NT2/D1 (cell line): ENCODE results near the gene MAGI2.

ENCODE experiments used
- DNase-seq: peaks from one replicate; pipeline ENCODE4 v3.0.0-alpha.2; 2011; ENCODE audit warnings: low read depth, low spot score
- H3K27me3 ChIP-seq: 2 replicates; pipeline ENCODE4 v1.6.0; 2011; ENCODE audit warnings: mild to moderate bottlenecking; ENCODE audit not compliant: insufficient read length, insufficient read depth
- H3K36me3 ChIP-seq: 2 replicates; pipeline ENCODE4 v1.6.1; 2011; ENCODE audit warnings: mild to moderate bottlenecking, low read length, mixed read lengths; ENCODE audit not compliant: insufficient read depth, insufficient read length
- H3K4me1 ChIP-seq: 2 replicates; pipeline ENCODE4 v1.5.1; 2011; ENCODE audit not compliant: insufficient read depth, insufficient read length
- H3K4me3 ChIP-seq: 2 replicates; pipeline ENCODE4 v1.5.1; 2011; ENCODE audit warnings: low read depth; ENCODE audit not compliant: insufficient read length
- H3K9ac ChIP-seq: 2 replicates; pipeline ENCODE4 v1.6.0; 2011; ENCODE audit warnings: low read depth; ENCODE audit not compliant: insufficient read length
- H3K9me3 ChIP-seq: 2 replicates; pipeline ENCODE4 v1.5.1; 2011; ENCODE audit warnings: mild to moderate bottlenecking, low read length; ENCODE audit not compliant: insufficient read depth
- SUZ12 ChIP-seq: IDR thresholded peaks from 2 replicates; pipeline ENCODE4 v1.6.1; 2011; ENCODE audit not compliant: insufficient read length, insufficient read depth; ENCODE audit errors: extremely low read depth
- YY1 ChIP-seq: IDR thresholded peaks from 2 replicates; pipeline ENCODE4 v1.6.1; 2011; ENCODE audit not compliant: insufficient read length, insufficient read depth
- ZNF274 ChIP-seq: IDR thresholded peaks from 2 replicates; pipeline ENCODE4 v1.6.1; 2011; ENCODE audit warnings: mild to moderate bottlenecking, low read depth, low read length

Gene MAGI2

GRCh38 chr7:78688376-78688775 is 765.1 kb downstream of the MAGI2 start:
- no peak overlapping the region for H3K9ac ChIP-seq
- H3K4me3 ChIP-seq, result no peak overlapping the region
- no peaks in the 10 kb centered on the region for H3K9me3 ChIP-seq
- H3K36me3 ChIP-seq, result no peaks in the 10 kb centered on the region
- no peaks in the 10 kb centered on the region for H3K4me1 ChIP-seq
- H3K27me3 ChIP-seq, result no peaks in the 10 kb centered on the region
- TF ChIP-seq SUZ12, result no peak
- TF ChIP-seq YY1, result no peak
- TF ChIP-seq ZNF274, result no peak
- no peak for DNase-seq

GRCh38 chr7:78686189-78686588 is 767.3 kb downstream of the MAGI2 start:
- no peak for DNase-seq
- H3K36me3 ChIP-seq, result no peaks in the 10 kb centered on the region
- H3K4me1 ChIP-seq, result no peaks in the 10 kb centered on the region
- no peaks in the 10 kb centered on the region for H3K27me3 ChIP-seq
- H3K9me3 ChIP-seq, result no peaks in the 10 kb centered on the region
- no peak overlapping the region for H3K9ac ChIP-seq
- TF ChIP-seq YY1, result no peak
- no peak overlapping the region for H3K4me3 ChIP-seq

- Histone ChIP-seq H3K4me3 (no peak overlapping the region), H3K9me3 (no peaks in the 10 kb centered on the region), H3K9ac (no peak overlapping the region), H3K4me1 (no peaks in the 10 kb centered on the region), H3K36me3 (no peaks in the 10 kb centered on the region), H3K27me3 (no peaks in the 10 kb centered on the region)
- TF ChIP-seq SUZ12 (no peak), ZNF274 (no peak), YY1 (no peak)
- no peak for DNase-seq
Measured at GRCh38 chr7:78684201-78684600, 769.3 kb downstream of the MAGI2 start.

- DNase-seq, result no peak
- TF ChIP-seq ZNF274, result no peak
- TF ChIP-seq YY1, result no peak
- Histone ChIP-seq H3K27me3 (no peaks in the 10 kb centered on the region), H3K9ac (no peak overlapping the region), H3K36me3 (no peaks in the 10 kb centered on the region), H3K9me3 (no peaks in the 10 kb centered on the region), H3K4me1 (no peaks in the 10 kb centered on the region), H3K4me3 (no peak overlapping the region)
Measured at GRCh38 chr7:78683566-78683965, 769.9 kb downstream of the MAGI2 start.

GRCh38 chr7:78679112-78679876 is 774.2 kb downstream of the MAGI2 start:
- Histone ChIP-seq H3K9ac (no peak overlapping the region), H3K4me3 (no peak overlapping the region), H3K27me3 (no peaks in the 10 kb centered on the region), H3K36me3 (no peaks in the 10 kb centered on the region), H3K4me1 (no peaks in the 10 kb centered on the region), H3K9me3 (no peaks in the 10 kb centered on the region)
- DNase-seq, result no peak
- TF ChIP-seq YY1 (no peak), SUZ12 (no peak), ZNF274 (no peak)

GRCh38 chr7:78677391-78677790 is 776.1 kb downstream of the MAGI2 start:
- Histone ChIP-seq H3K27me3 (no peaks in the 10 kb centered on the region), H3K4me3 (no peak overlapping the region), H3K4me1 (no peaks in the 10 kb centered on the region), H3K9me3 (no peaks in the 10 kb centered on the region), H3K36me3 (no peaks in the 10 kb centered on the region), H3K9ac (no peak overlapping the region)
- TF ChIP-seq ZNF274, result no peak
- no peak for TF ChIP-seq YY1
- TF ChIP-seq SUZ12, result no peak
- DNase-seq, result no peak

GRCh38 chr7:78675511-78675910 is 778.0 kb downstream of the MAGI2 start:
- no peaks in the 10 kb centered on the region for H3K36me3 ChIP-seq
- no peaks in the 10 kb centered on the region for H3K27me3 ChIP-seq
- no peaks in the 10 kb centered on the region for H3K4me1 ChIP-seq
- TF ChIP-seq ZNF274, result no peak
- no peak for TF ChIP-seq SUZ12
- no peak for TF ChIP-seq YY1
- no peaks in the 10 kb centered on the region for H3K9me3 ChIP-seq
- H3K9ac ChIP-seq, result no peak overlapping the region
- no peak for DNase-seq
- no peak overlapping the region for H3K4me3 ChIP-seq
